ENCODE results near the gene SLC44A5. TPM values are rescaled to one million over a fixed set of nuclear protein-coding genes. Genes with fewer than 3 reads are reported as not detected.

SLC44A5 gene
- total RNA-seq, 1 experiment from 2014 or later = 2.4 TPM

DNA sequence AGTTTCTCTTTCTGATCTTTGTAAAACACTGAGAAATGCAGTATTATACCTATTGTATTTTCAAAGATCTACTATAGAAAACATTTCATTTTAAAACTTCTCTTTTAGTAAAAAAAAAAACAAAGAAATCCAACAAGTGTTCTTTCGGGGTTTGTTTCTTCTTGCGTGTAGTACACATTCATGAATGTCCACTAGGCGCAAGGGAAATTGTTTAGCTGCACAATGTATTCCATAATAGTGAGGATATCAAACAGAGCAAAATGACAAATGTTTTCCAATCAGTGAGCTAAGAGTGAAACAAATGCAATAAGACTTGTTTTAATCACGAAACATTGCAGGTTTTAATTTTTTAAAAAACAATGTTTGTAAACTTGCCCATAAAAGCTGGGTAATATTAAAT, 408.2 kb downstream of the SLC44A5 start:
- no peak overlapping the region for H2AFZ ChIP-seq (ENCODE audit: low read length)
- no peak for DNase-seq
- no peak overlapping the region for H3K4ac ChIP-seq (ENCODE audit: low read depth, low read length)
- no peak overlapping the region for H3K18ac ChIP-seq (ENCODE audit: insufficient read length, low read depth, low read length)
- H3K36me3 Mint-ChIP-seq (ENCODE audit: insufficient read depth in 1 of 3, low read depth in 3 of 3) = no peaks in the 10 kb centered on the region
- peaks cover 6 to 8% of the 10 kb centered on the region in 2 experiments for H3K4me1 Mint-ChIP-seq
- H3K79me2 ChIP-seq (ENCODE audit: insufficient read depth, low read length) = no peaks in the 10 kb centered on the region
- H4K5ac ChIP-seq (ENCODE audit: insufficient read length, low read depth, low read length) = no peak overlapping the region
- no peak overlapping the region for H2BK12ac ChIP-seq (ENCODE audit: insufficient read length, low read depth, low read length)
- no peak overlapping the region for H4K8ac ChIP-seq (replicated peaks; ENCODE audit: insufficient read length, low read depth, low read length)
- H2BK20ac ChIP-seq (ENCODE audit: low read depth, low read length, poor library complexity, severe bottlenecking) = no peak overlapping the region
- no peaks in the 10 kb centered on the region for H3K23me2 ChIP-seq (ENCODE audit: insufficient read length, low read depth, low read length, poor library complexity, severe bottlenecking)
- peaks cover 2% of the 10 kb centered on the region; the same call in 1 of the 2 replicates for H3K4me1 ChIP-seq (ENCODE audit: insufficient read depth, low read length)
- H3K4me2 ChIP-seq (ENCODE audit: insufficient read depth, insufficient read length, low read length) = no peak overlapping the region
- no peak overlapping the region for H2BK5ac ChIP-seq (ENCODE audit: insufficient read length, low read length)
- H3K23ac ChIP-seq (ENCODE audit: insufficient read length, low read depth, low read length) = no peak overlapping the region
- H3K9me3 Mint-ChIP-seq = no peaks in the 10 kb centered on the region
- H3T11ph ChIP-seq (ENCODE audit: low read length) = no peak overlapping the region
- H2BK15ac ChIP-seq (ENCODE audit: low read depth, low read length) = no peak overlapping the region
- no peak overlapping the region for H3K56ac ChIP-seq (ENCODE audit: insufficient read length, low read depth, low read length)
- H4K91ac ChIP-seq (ENCODE audit: insufficient read length, low read depth, low read length) = no peak overlapping the region
- H3K27ac Mint-ChIP-seq = peak overlapping the region in 1 of 3 experiments; percentile 43; a peak in 1 of 7 replicates
- H3K9me3 ChIP-seq (ENCODE audit: control insufficient read depth, low read depth, low read length) = no peaks in the 10 kb centered on the region
- H3K4me3 Mint-ChIP-seq = no peak overlapping the region
- no peak for TF ChIP-seq CTCF (conservative IDR thresholded peaks at IDR 0.05)
- H4K20me1 ChIP-seq (ENCODE audit: control insufficient read depth, insufficient read depth, insufficient read length) = no peaks in the 10 kb centered on the region
- H3K14ac ChIP-seq (ENCODE audit: insufficient read depth, low read length) = no peak overlapping the region
- no peaks in the 10 kb centered on the region for H3K27me3 ChIP-seq (ENCODE audit: insufficient read depth, low read length)
- no peak overlapping the region for H3K27ac ChIP-seq (ENCODE audit: insufficient read length, low read depth, low read length)
- H2AK5ac ChIP-seq (ENCODE audit: insufficient read length, low read length) = no peak overlapping the region
- H3K27me3 Mint-ChIP-seq (ENCODE audit: low read depth) = no peaks in the 10 kb centered on the region
- no CpG with 5 or more reads among the region's 4 CpGs for WGBS (ENCODE audit: extremely low coverage, insufficient read length, low lambda C conversion rate)
- H3K9ac ChIP-seq (ENCODE audit: extremely low read depth, insufficient read length, low read length) = no peak overlapping the region
- no peak overlapping the region for H2BK120ac ChIP-seq (ENCODE audit: low read depth, low read length, poor library complexity, severe bottlenecking)
- no peaks in the 10 kb centered on the region for H3K79me1 ChIP-seq (ENCODE audit: insufficient read depth, low read depth, low read length, poor library complexity, severe bottlenecking)
